HUES6 (cell line): ENCODE data around the gene PTCRA.

Source experiments
- H3K27ac ChIP-seq: 2 replicates; pipeline ENCODE4 v1.7.0; 2013; ENCODE audit warnings: low read depth, mild to moderate bottlenecking, low read length, inconsistent platforms
- H3K27me3 ChIP-seq: 2 replicates; pipeline ENCODE4 v1.6.1; 2013; ENCODE audit warnings: low read length; ENCODE audit not compliant: control insufficient read depth, insufficient read depth
- H3K36me3 ChIP-seq: 2 replicates; pipeline ENCODE4 v1.6.1; 2013; ENCODE audit warnings: low read length; ENCODE audit not compliant: control insufficient read depth, insufficient read depth
- H3K4me1 ChIP-seq: 2 replicates; pipeline ENCODE4 v1.6.1; 2013; ENCODE audit warnings: low read length; ENCODE audit not compliant: control insufficient read depth, insufficient read depth
- H3K4me3 ChIP-seq: 2 replicates; pipeline ENCODE4 v1.5.1; 2013; ENCODE audit warnings: low read depth, low read length
- H3K9ac ChIP-seq: one replicate; pipeline ENCODE4 v1.6.1; 2013; ENCODE audit warnings: mild to moderate bottlenecking, low read length
- H3K9me3 ChIP-seq: 2 replicates; pipeline ENCODE4 v1.6.1; 2013; ENCODE audit warnings: low read depth, low read length; ENCODE audit not compliant: control insufficient read depth, insufficient read depth

PTCRA gene

DNA sequence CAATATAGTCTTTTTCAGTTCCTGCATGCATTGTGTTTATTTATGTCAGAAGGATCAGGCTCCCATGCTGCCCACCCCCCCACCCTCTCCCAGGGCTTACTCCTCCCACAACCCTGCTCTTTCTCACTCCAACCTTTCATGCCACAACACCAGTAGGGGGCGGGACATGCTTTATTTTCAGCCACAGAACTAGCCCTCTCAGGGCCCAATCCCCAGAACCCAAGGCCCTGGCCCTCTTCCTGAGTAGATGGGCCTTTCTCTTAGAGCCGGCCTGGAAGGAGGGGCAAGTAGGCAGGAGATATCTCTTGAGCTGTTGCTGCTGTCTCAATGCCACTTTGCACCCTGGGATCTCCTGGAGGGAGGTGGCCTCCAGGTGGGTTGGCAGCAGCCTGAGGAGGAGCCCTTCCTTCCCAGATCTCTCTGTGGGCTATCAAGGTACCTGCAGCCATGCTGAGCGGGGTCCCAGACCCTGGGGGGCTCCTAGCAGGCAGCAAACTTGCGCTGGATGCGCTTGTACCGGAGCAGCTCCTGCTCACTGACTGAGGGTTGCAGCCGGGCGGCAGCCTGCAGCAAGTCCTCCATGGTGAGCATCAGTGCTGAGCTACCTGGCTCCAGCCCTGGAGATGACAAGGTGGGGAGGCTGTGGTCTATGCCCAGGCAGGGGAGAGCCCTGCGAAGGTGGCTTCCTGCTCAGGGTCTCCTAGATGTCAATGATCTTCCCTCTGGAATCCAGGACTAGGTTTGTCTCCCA, 48.2 kb downstream of the PTCRA start:
- Histone ChIP-seq H3K9ac (no peak overlapping the region), H3K27ac (no peak overlapping the region), H3K4me3 (no peak overlapping the region), H3K9me3 (no peaks in the 10 kb centered on the region), H3K36me3 (peaks cover 34% of the 10 kb centered on the region), H3K27me3 (peaks cover 23% of the 10 kb centered on the region), H3K4me1 (peaks cover 6% of the 10 kb centered on the region; the same call in 1 of the 2 replicates)

- Histone ChIP-seq H3K27me3 (no peaks in the 10 kb centered on the region; the same call in 1 of the 2 replicates), H3K27ac (no peak overlapping the region), H3K4me1 (peaks cover 9% of the 10 kb centered on the region; the same call in 1 of the 2 replicates), H3K36me3 (peaks cover 39% of the 10 kb centered on the region), H3K4me3 (no peak overlapping the region), H3K9me3 (no peaks in the 10 kb centered on the region), H3K9ac (no peak overlapping the region)
These were observed 50.7 kb downstream of the PTCRA start for GRCh38 chr6:42966571-42966970.

DNA sequence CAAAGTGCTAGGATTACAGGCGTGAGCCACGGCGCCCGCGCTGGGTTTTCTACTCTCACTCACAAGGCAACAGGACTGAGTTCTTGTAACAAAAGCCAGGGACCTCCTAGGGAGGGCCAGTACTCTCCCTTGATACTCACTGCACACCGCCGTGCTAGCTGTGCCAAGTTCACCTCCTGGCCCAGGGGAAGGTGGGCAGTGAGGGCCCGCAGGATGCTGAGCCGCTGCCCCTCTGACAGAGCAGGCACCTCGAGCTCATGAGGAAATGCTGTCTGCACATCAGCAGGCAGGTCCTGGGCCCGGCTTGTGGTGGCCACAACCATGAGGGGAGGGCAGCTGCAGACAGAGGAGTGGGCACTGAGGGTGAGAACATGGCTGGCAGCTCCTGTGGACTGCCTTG, 51.4 kb downstream of the PTCRA start:
- Histone ChIP-seq H3K27me3 (no peaks in the 10 kb centered on the region), H3K4me1 (peaks cover 13% of the 10 kb centered on the region; the same call in 1 of the 2 replicates), H3K27ac (no peak overlapping the region), H3K9me3 (no peaks in the 10 kb centered on the region), H3K9ac (no peak overlapping the region), H3K36me3 (peaks cover 36% of the 10 kb centered on the region), H3K4me3 (no peak overlapping the region)

DNA sequence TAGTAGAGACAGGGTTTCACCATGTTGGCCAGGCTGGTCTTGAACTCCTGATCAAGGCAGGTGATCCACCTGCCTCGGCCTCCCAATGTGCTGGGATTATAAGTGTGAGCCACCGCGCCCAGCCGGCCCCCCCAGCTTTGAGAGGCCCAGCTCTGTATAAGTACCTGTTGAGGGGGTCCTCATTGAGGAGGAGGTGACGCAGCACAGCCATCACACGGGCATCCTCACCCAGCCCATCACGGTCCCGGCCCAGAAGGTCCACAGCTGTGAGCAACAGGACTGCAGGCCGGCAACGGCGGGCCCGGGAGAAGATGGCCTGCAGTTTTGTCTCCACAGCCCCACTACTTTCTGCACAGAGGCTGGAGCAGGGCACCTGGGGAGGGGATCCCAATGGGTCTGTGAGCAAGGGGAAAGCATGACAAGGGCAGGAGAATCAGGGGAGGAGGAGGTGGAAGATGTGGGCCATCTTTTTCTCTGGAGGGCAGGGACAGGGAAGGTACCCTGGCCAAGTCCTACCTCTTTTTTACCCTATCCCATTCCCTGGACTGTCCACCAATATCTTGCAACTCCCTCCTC, 52.4 kb downstream of the PTCRA start:
- Histone ChIP-seq H3K4me3 (no peak overlapping the region), H3K9ac (no peak overlapping the region), H3K27ac (no peak overlapping the region), H3K9me3 (no peaks in the 10 kb centered on the region), H3K27me3 (no peaks in the 10 kb centered on the region), H3K4me1 (peaks cover 13% of the 10 kb centered on the region; the same call in 1 of the 2 replicates), H3K36me3 (peaks cover 33% of the 10 kb centered on the region)

- no peak overlapping the region for H3K27ac ChIP-seq
- H3K4me1 ChIP-seq: peaks cover 13% of the 10 kb centered on the region; the same call in 1 of the 2 replicates
- H3K4me3 ChIP-seq: no peak overlapping the region
- H3K9ac ChIP-seq: no peak overlapping the region
- peaks cover 36% of the 10 kb centered on the region for H3K36me3 ChIP-seq
- H3K27me3 ChIP-seq: no peaks in the 10 kb centered on the region
- no peaks in the 10 kb centered on the region for H3K9me3 ChIP-seq
These were observed 52.9 kb downstream of the PTCRA start for GRCh38 chr6:42968783-42969182.

DNA sequence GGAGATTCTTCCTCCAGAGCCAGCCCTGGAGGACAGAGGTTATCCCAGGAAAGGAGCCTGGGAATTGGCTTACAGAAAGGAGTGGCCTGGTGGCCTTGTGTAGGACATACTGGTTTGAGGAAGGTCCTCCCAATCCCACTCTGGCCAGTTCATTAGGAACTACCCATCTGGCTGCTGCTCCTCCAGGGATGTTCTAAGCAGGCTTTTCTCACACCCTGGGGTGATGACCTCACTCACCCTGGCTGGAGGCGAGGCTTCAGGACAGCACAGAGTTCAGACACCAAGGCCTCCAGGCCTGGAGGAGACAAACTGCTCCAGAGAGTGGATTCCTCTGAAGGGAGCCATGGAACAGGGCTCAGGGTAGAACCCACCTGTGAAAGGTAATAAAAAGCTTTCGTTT, 53.6 kb downstream of the PTCRA start:
- Histone ChIP-seq H3K27me3 (no peaks in the 10 kb centered on the region), H3K36me3 (peaks cover 36% of the 10 kb centered on the region), H3K9ac (no peak overlapping the region), H3K27ac (no peak overlapping the region), H3K4me1 (peaks cover 13% of the 10 kb centered on the region; the same call in 1 of the 2 replicates), H3K4me3 (no peak overlapping the region), H3K9me3 (no peaks in the 10 kb centered on the region)

DNA sequence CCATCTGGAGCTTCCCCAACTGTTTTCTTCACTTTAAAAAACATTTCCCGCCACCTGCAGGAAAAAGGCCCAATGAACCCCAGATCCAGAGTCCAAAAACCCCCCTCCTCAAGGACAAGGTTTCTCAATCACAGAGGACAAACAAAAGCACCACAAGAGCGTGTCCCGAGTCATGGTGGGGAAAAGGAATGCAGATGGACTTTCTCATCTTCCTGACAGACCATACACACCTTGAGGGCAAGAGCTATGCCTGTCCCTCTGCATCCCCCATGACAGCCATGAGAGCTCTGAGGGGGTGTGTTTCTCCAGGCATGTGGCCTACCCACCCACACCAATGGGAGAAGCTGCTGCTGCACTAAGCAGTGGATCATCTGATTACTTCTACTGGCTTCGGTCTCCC, 54.1 kb downstream of the PTCRA start:
- Histone ChIP-seq H3K4me3 (no peak overlapping the region), H3K9ac (no peak overlapping the region), H3K27me3 (no peaks in the 10 kb centered on the region), H3K36me3 (peaks cover 31% of the 10 kb centered on the region), H3K27ac (no peak overlapping the region), H3K4me1 (peaks cover 13% of the 10 kb centered on the region; the same call in 1 of the 2 replicates), H3K9me3 (no peaks in the 10 kb centered on the region)

GRCh38 chr6:42970871-42971612, 55.2 kb downstream of the PTCRA start:
- Histone ChIP-seq H3K27me3 (no peaks in the 10 kb centered on the region), H3K36me3 (peaks cover 23% of the 10 kb centered on the region), H3K9me3 (no peaks in the 10 kb centered on the region), H3K9ac (peak overlapping the region; percentile 6), H3K27ac (peak overlapping the region; percentile 2; the same call in 1 of the 2 replicates), H3K4me3 (no peak overlapping the region), H3K4me1 (peaks cover 13% of the 10 kb centered on the region; the same call in 1 of the 2 replicates)

- Histone ChIP-seq H3K4me1 (peaks cover 13% of the 10 kb centered on the region; the same call in 1 of the 2 replicates), H3K36me3 (peaks cover 16% of the 10 kb centered on the region), H3K4me3 (no peak overlapping the region), H3K9ac (no peak overlapping the region), H3K27me3 (no peaks in the 10 kb centered on the region), H3K27ac (peak overlapping the region; percentile 2; the same call in 1 of the 2 replicates), H3K9me3 (no peaks in the 10 kb centered on the region)
These were observed 56.0 kb downstream of the PTCRA start for GRCh38 chr6:42971746-42972327.

- H3K27ac ChIP-seq: no peak overlapping the region
- no peak overlapping the region for H3K4me3 ChIP-seq
- H3K9ac ChIP-seq: no peak overlapping the region
- peaks cover 10% of the 10 kb centered on the region for H3K36me3 ChIP-seq
- peaks cover 13% of the 10 kb centered on the region; the same call in 1 of the 2 replicates for H3K4me1 ChIP-seq
- H3K27me3 ChIP-seq: no peaks in the 10 kb centered on the region
- no peaks in the 10 kb centered on the region for H3K9me3 ChIP-seq
These were observed 58.1 kb downstream of the PTCRA start for GRCh38 chr6:42973926-42974325.
